Coronary artery (tissue), 2 donors: Measurements from ENCODE around the gene MYOD1.

Experiments used
- DNase-seq: peaks from one replicate; pipeline ENCODE4 v3.0.0-alpha.2; 2017; ENCODE audit warnings: low spot score
- H3K27ac ChIP-seq, 2 donors: fragments of 200-600 bp; sonication (generic); one replicate each; pipeline ENCODE4 v1.5.1; 2016 to 2019
- H3K4me3 ChIP-seq: fragments of 200-600 bp; sonication (generic); 2 replicates; pipeline ENCODE4 v1.5.1; 2016; ENCODE audit warnings: mild to moderate bottlenecking, moderate library complexity
- TF ChIP-seq, protein P1 (sequence below): fragments of 200-600 bp; sonication (generic); IDR thresholded peaks from one replicate; pipeline ENCODE4 v1.5.1; 2019; ENCODE audit warnings: antibody characterized with exemption

The MYOD1 gene

DNA sequence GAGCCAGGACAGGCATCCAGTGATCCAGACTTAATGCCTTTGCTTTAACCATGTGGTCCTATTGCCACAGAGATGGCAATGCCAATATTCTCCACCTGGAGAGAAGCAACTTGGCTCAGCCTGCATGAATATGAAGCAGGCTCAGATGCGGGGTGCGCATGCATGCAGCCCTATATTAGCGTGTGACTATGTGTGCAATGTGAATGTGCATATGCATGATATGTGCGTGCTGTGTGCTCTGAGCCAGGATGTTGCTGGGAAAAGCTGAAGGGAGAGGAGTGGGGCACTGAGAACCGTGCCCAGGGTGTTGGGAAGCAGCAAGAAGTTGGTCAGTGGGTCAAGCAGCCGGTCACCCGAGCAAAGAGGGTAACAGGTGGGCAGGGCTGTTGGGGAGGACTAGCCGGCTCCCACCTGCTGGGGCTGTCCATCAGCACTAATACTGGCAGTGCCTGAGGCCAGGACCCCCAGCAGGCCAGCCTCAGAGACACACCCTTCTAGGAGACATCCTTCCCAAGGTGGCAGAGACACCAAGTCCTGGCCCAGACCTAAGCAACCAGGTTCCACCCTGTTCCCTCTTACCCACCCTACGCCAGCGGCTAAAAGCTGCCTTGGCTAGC is 24.8 kb upstream of the MYOD1 start:
- DNase-seq = no peak
- no peak overlapping the region for H3K27ac ChIP-seq
- H3K4me3 ChIP-seq = no peak overlapping the region
- TF ChIP-seq, protein P1, sequence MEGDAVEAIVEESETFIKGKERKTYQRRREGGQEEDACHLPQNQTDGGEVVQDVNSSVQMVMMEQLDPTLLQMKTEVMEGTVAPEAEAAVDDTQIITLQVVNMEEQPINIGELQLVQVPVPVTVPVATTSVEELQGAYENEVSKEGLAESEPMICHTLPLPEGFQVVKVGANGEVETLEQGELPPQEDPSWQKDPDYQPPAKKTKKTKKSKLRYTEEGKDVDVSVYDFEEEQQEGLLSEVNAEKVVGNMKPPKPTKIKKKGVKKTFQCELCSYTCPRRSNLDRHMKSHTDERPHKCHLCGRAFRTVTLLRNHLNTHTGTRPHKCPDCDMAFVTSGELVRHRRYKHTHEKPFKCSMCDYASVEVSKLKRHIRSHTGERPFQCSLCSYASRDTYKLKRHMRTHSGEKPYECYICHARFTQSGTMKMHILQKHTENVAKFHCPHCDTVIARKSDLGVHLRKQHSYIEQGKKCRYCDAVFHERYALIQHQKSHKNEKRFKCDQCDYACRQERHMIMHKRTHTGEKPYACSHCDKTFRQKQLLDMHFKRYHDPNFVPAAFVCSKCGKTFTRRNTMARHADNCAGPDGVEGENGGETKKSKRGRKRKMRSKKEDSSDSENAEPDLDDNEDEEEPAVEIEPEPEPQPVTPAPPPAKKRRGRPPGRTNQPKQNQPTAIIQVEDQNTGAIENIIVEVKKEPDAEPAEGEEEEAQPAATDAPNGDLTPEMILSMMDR = no peak

DNA sequence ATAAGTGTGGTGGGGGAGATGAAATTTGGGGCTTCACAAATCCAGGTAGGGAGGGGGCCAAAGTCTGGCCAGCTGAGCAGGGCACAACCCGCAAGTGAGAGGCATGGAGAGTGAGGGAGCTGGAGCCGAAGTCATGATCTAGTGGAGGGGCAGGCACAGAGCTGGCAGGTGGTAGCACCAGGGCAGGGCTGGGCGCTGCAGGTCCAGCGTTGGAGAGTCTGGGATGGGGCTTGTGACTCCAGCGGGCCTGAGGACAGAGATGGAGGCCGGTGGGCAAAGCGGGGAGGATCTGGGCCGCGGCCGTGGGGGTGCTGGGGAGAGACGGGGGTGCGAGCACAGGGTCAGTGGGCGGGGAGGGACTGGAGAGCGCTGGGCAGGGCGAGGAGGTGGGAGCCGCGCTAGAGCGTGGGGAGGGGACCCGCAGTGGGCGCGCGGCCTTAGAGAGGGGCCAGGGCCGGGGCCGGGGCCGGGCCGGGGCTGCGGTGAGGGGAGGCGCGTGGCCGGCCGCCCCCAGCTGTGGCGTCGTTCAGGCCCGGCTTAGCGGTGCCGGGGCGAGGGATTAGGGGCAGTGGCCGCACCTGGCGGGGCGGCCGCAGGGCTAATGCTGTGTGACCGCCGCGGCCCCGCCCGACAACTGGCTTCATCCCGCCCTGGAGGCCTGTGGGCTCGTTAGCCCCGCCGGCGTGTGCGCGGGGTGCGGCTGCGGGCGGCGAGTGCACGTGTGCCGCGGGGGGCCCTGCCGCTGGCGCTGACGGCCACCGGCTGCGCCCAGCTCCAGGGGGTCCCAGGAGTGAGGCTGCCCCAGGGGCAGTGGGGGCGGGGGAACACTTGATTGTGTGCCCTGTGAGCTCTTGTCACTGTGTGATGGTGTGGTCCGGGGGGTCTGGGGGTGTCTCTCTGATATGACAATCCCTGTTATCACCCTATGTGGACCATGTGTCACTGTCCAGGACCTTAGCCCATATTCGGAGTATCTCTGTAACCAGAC is 23.6 kb upstream of the MYOD1 start:
- TF ChIP-seq, protein P1 = no peak
- H3K27ac ChIP-seq = no peak overlapping the region
- H3K4me3 ChIP-seq = no peak overlapping the region
- no peak for DNase-seq

DNA sequence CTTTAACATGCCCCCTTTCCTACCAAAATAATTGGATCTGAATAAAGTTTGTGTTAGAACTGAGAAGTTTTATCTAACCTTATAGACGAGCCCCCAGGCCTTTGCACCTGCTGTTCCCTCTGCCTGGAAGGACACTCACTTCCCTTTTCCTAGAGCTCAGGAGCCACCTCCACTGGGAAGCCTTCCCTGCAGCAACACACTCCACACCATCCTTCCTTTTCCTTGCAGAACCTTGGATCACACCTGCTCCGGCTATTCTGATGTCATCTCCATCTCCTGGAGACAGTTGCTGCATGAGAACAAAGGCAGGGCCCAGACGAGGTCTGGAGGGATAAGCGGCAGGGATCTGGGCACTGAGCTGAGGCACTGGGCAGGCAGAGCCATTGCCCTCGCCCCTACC is 22.6 kb upstream of the MYOD1 start:
- TF ChIP-seq, protein P1 = no peak
- Histone ChIP-seq H3K27ac (no peak overlapping the region), H3K4me3 (no peak overlapping the region)
- DNase-seq = no peak

DNA sequence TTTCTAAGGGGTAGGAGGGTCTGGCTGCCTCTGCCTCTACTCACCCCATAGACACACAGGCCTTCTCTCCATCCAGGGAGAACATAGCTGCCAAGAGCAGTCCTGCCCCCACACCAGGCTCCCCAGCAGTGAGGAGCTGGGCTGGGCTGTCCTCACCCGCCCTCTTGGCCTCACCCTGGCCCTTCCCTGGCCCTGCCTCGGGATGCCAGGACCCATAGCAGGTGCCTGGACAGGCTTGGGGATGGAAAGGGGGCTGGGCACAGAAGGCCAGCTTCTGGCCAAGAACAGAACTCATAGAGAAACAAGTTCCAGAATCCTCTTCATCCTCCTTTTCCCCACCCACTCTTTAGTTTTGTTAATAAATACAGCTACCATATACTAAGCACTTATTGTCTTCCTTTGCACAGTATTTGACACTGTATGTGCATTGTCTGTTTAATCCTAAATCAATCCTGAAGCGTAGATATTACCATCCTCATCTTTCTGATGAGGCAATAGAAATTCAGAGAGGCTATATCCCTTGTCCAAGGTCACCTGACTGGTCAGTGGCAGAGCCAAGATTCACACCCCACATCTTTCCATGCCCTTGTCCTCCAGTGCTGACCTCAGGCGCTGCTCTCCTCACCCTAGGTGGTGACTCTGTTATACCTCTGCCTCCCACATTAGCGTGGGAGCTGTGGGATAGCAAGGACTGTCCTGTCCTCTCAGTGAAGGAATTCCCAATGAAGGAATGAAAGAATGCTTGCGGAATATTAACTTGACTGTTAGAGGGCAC is 22.0 kb upstream of the MYOD1 start:
- TF ChIP-seq, protein P1 = no peak
- Histone ChIP-seq H3K27ac (no peak overlapping the region), H3K4me3 (no peak overlapping the region)
- DNase-seq = no peak

DNA sequence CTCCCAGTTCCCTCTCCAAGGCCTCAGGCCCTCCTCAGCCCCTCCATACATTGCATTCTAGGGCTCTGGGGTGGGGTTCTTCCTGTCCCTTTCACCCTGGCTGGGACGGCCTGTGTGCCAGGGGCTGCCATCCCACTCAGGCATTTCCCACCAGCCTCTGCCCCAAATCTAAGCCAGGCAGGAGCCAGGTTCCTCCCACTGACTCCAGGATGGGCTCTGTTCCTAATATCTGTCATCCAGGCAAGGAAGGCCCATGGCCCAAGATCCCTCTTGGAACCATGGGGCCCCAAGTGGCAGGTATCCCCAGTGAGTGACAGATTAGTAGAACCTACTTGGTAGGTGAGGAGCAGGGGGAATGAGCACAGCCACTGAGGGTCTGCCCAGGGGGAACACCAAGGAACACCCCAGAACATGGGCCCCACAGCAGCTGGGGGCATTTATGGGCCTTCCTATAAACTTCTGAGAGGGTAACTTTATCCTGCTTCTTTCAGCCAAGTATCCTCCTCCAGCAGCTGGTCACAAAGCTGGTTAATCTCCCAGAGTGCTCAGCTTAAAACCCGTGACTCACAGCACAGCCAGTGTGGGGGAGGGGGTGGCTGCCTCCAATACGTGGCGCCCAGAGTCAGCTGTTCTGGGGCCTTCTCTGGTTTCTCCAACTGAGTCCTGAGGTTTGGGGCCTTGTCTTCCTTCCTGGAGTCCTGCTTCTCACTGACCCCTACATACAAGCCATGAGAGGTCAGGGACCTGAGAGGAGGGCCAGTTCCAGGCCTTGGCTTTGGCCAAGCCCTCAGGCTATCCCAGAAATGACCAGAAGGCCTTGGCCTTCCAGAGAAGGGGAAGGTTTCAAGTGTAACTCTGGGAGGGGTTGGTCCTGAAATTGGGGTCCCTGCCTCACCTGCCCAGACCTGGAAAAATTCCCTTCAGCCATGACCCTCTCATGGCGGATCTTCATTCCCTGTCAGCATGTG is 19.9 kb upstream of the MYOD1 start:
- no peak for DNase-seq
- TF ChIP-seq, protein P1 = no peak
- H3K4me3 ChIP-seq = no peak overlapping the region
- H3K27ac ChIP-seq = no peak overlapping the region

DNA sequence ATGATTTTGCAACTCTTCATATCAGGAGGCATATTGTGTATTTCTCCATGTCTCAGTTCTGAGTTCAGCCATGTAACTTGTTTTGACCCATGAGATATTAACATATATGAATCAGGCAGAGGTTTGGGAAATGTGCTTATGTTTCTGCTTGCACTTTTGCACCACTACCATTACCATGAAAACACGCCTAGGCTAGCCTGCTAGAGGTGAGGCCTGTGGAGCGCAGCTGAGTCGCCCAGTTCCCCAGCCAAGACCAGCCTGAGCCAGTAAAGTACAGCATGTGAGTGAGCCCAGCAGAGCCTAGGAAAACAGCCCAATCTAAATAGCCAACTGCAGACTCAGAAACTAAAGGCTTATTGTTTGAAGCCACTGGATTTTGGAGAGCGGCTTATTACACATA is 18.4 kb upstream of the MYOD1 start:
- no peak overlapping the region for H3K27ac ChIP-seq
- no peak for DNase-seq
- TF ChIP-seq, protein P1 = no peak
- no peak overlapping the region for H3K4me3 ChIP-seq
